Stimulated activated naive CD8-positive, alpha-beta T cell treated with anti-CD3 and anti-CD28 coated beads, Interleukin-15, amount 100 ng/mL, for 72 hours (primary cell): ENCODE results near the gene LRP10.
"Not testable (repeated sequence)": the region's sequence is repeated elsewhere in the genome, so short reads cannot be mapped to it uniquely, and the experiment has no call there.

ENCODE experiments used
- ATAC-seq: fragments of 150-1000 bp; cut with Tn5 transposase; 2 replicates; pipeline ENCODE4 v1.10.0; 2021; ENCODE audit warnings: mild to moderate bottlenecking, moderate library complexity
- DNase-seq, 2 donors: peaks; one replicate each; pipeline ENCODE4 v3.0.0; 2021 to 2022
- H3K27ac Mint-ChIP-seq, 2 donors: one replicate each; pipeline ENCODE4 v1.8.0; 2022; ENCODE audit warnings: mild to moderate bottlenecking in 2 of 2, mixed read lengths in 2 of 2, moderate library complexity in 2 of 2
- H3K27me3 Mint-ChIP-seq: one replicate; pipeline ENCODE4 v1.8.0; 2022; ENCODE audit warnings: mixed read lengths
- H3K4me1 Mint-ChIP-seq: one replicate; pipeline ENCODE4 v1.8.0; 2022; ENCODE audit warnings: mild to moderate bottlenecking, mixed read lengths
- H3K4me3 Mint-ChIP-seq, 2 donors: one replicate each; pipeline ENCODE4 v1.8.0; 2022; ENCODE audit warnings: mild to moderate bottlenecking in 2 of 2, mixed read lengths in 2 of 2, moderate library complexity in 1 of 2
- H3K9me3 Mint-ChIP-seq, 2 donors: one replicate each; pipeline ENCODE4 v1.8.0; 2022; ENCODE audit warnings: mixed read lengths in 2 of 2

LRP10 gene

GRCh38 chr14:22850944-22851764 is 20.4 kb upstream of the LRP10 start:
- peak in 1 of 2 donors; percentile 67 for DNase-seq
- Mint-ChIP-seq H3K4me3 (no peak overlapping the region), H3K4me1 (peaks cover 42% of the 10 kb centered on the region)

GRCh38 chr14:22852178-22852577 is 19.4 kb upstream of the LRP10 start:
- not testable (repeated sequence) for H3K4me3 Mint-ChIP-seq, ATAC-seq, H3K27ac Mint-ChIP-seq, H3K9me3 Mint-ChIP-seq, DNase-seq
- Mint-ChIP-seq H3K27me3 (peaks cover 39% of the 10 kb centered on the region), H3K4me1 (peaks cover 42% of the 10 kb centered on the region)

More at GRCh38 chr14:22850944-22851764, 20.4 kb upstream of the LRP10 start:
- Mint-ChIP-seq H3K27ac (peak overlapping the region in 1 of 2 donors; percentile 40), H3K9me3 (no peaks in the 10 kb centered on the region), H3K27me3 (peaks cover 41% of the 10 kb centered on the region)
- ATAC-seq = peak; percentile 64

GRCh38 chr14:22852599-22852939 is 19.0 kb upstream of the LRP10 start:
- Mint-ChIP-seq H3K9me3 (no peaks in the 10 kb centered on the region), H3K27me3 (peaks cover 39% of the 10 kb centered on the region), H3K4me1 (peaks cover 45% of the 10 kb centered on the region), H3K4me3 (peak overlapping the region in 1 of 2 donors; percentile 90), H3K27ac (peak overlapping the region in 1 of 2 donors; percentile 93)
- ATAC-seq (no peak), DNase-seq (no peak)

- ATAC-seq (peak; percentile 89), DNase-seq (peak; percentile 89 to 92)
- Mint-ChIP-seq H3K27ac (peak overlapping the region; percentile 86 to 93), H3K27me3 (peaks cover 39% of the 10 kb centered on the region), H3K4me1 (peaks cover 48% of the 10 kb centered on the region), H3K9me3 (no peaks in the 10 kb centered on the region), H3K4me3 (peak overlapping the region; percentile 83 to 90)
Observed at GRCh38 chr14:22852940-22853767, 18.4 kb upstream of the LRP10 start.

- not testable (repeated sequence) for H3K27ac Mint-ChIP-seq, H3K4me3 Mint-ChIP-seq, DNase-seq, H3K9me3 Mint-ChIP-seq, ATAC-seq
- Mint-ChIP-seq H3K27me3 (peaks cover 28% of the 10 kb centered on the region), H3K4me1 (peaks cover 50% of the 10 kb centered on the region)
Observed at GRCh38 chr14:22854296-22854695, 17.2 kb upstream of the LRP10 start.

GRCh38 chr14:22854963-22855724 is 16.4 kb upstream of the LRP10 start:
- H3K27me3 Mint-ChIP-seq = peaks cover 27% of the 10 kb centered on the region
- no peak overlapping the region for H3K27ac Mint-ChIP-seq
- ATAC-seq (peak; percentile 50), DNase-seq (peak in 1 of 2 donors; percentile 52)
- H3K9me3 Mint-ChIP-seq = no peaks in the 10 kb centered on the region
- H3K4me1 Mint-ChIP-seq = peaks cover 50% of the 10 kb centered on the region
- no peak overlapping the region for H3K4me3 Mint-ChIP-seq

GRCh38 chr14:22856428-22856827 is 15.1 kb upstream of the LRP10 start:
- H3K27me3 Mint-ChIP-seq = peaks cover 39% of the 10 kb centered on the region
- no peak overlapping the region for H3K4me3 Mint-ChIP-seq
- ATAC-seq = no peak
- no peak overlapping the region for H3K27ac Mint-ChIP-seq
- H3K4me1 Mint-ChIP-seq = peaks cover 45% of the 10 kb centered on the region
- H3K9me3 Mint-ChIP-seq = no peaks in the 10 kb centered on the region
- no peak for DNase-seq

- not testable (repeated sequence) for H3K9me3 Mint-ChIP-seq
Observed at GRCh38 chr14:22860377-22860776, 11.2 kb upstream of the LRP10 start.

GRCh38 chr14:22861651-22862050 is 9.9 kb upstream of the LRP10 start:
- Mint-ChIP-seq H3K27ac (no peak overlapping the region), H3K4me1 (peaks cover 18% of the 10 kb centered on the region), H3K27me3 (peaks cover 38% of the 10 kb centered on the region), H3K4me3 (no peak overlapping the region), H3K9me3 (no peaks in the 10 kb centered on the region)
- DNase-seq (no peak), ATAC-seq (no peak)

More at GRCh38 chr14:22860377-22860776, 11.2 kb upstream of the LRP10 start:
- peaks cover 47% of the 10 kb centered on the region for H3K27me3 Mint-ChIP-seq
- not testable (repeated sequence) for H3K4me3 Mint-ChIP-seq, H3K27ac Mint-ChIP-seq, ATAC-seq, DNase-seq
- peaks cover 19% of the 10 kb centered on the region for H3K4me1 Mint-ChIP-seq

- H3K27ac Mint-ChIP-seq = no peak overlapping the region
- H3K4me3 Mint-ChIP-seq = no peak overlapping the region
- DNase-seq = no peak
- no peak for ATAC-seq
- no peaks in the 10 kb centered on the region for H3K9me3 Mint-ChIP-seq
- H3K4me1 Mint-ChIP-seq = peaks cover 6% of the 10 kb centered on the region
- H3K27me3 Mint-ChIP-seq = peaks cover 20% of the 10 kb centered on the region
Observed at GRCh38 chr14:22864979-22865378, 6.6 kb upstream of the LRP10 start.

- DNase-seq = no peak
- Mint-ChIP-seq H3K27me3 (peaks cover 15% of the 10 kb centered on the region), H3K27ac (no peak overlapping the region)
Observed at GRCh38 chr14:22865424-22866405, 5.8 kb upstream of the LRP10 start.

GRCh38 chr14:22866874-22867273 is 4.7 kb upstream of the LRP10 start:
- H3K4me3 Mint-ChIP-seq = no peak overlapping the region
- ATAC-seq = no peak
- H3K27ac Mint-ChIP-seq = no peak overlapping the region
- DNase-seq = no peak
- H3K27me3 Mint-ChIP-seq = peaks cover 4% of the 10 kb centered on the region
- H3K4me1 Mint-ChIP-seq = peaks cover 16% of the 10 kb centered on the region
- H3K9me3 Mint-ChIP-seq = no peaks in the 10 kb centered on the region

More at GRCh38 chr14:22865424-22866405, 5.8 kb upstream of the LRP10 start:
- Mint-ChIP-seq H3K4me3 (no peak overlapping the region), H3K9me3 (no peaks in the 10 kb centered on the region), H3K4me1 (peaks cover 12% of the 10 kb centered on the region)
- ATAC-seq = no peak

- H3K27ac Mint-ChIP-seq = peak overlapping the region; percentile 98 to 99
- no peaks in the 10 kb centered on the region for H3K9me3 Mint-ChIP-seq
- H3K4me1 Mint-ChIP-seq = peaks cover 38% of the 10 kb centered on the region
- DNase-seq = no peak
- ATAC-seq = peak; percentile 82
- H3K4me3 Mint-ChIP-seq = peak overlapping the region; percentile 89 to 97
- no peaks in the 10 kb centered on the region for H3K27me3 Mint-ChIP-seq
Observed at GRCh38 chr14:22870811-22871223, 723 bp upstream of the LRP10 start.
